ENCODE results near the gene RHBDF2.
"Not testable (repeated sequence)": the region's sequence is repeated elsewhere in the genome, so short reads cannot be mapped to it uniquely, and the experiment has no call there.

The RHBDF2 gene

DNA sequence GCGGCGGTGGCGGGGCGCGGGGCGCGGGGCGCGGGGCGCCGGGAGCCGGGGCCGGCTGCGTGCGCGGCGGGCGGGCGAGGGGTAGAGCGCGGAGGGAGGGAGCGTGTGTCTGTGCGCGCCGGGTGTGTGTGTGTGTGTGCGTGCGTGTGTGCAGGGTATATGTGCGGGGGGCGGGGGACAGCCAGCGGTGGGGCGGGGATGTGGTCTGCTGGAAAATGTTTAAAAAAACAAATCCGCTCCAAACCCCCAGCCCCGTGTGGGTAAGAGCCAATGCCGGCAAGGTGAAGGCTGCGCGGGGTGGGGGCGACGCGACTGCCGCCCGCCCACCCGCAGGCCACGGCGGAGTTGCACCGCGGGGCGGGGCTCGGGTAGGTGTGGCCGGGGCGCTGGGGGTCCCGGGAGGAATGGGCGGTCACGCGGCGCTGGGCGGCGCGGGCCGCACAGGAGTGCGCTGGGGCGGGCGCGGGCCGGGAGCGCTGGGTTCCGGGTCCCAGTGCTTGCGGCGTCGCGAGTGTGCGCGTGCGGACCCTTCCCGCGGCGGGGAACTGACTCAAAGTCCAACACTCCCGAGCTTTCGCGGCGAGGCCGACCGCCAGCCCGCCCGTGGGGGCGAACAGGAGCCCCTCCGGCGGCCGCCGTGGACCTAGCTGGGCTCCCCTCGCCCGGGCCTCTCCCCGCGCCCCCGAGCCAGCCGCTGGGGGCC is 36.5 kb upstream of the RHBDF2 start, which contains the start of gene CYGB:
CYGB (minus strand) TSS at position 132 of the 703 bp plus-strand sequence. CDS start 167 bp downstream, outside the sequence.
- DNase-seq: no peak

DNA sequence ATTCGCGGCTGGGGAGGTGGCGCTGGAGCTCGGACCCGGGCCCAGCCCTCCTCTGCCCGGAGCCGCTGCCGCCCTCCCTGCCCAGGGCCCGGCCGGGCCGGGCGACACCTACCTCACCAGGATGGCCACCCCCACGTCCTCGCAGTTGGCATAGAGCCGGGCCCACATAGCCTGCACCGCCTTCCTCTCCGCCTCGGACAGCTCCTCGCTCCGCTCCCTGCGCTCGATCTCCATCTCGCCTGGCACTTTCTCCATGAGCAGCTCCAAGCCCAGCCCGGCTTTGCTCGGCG is 36.0 kb upstream of the RHBDF2 start:
- DNase-seq: no peak

DNA sequence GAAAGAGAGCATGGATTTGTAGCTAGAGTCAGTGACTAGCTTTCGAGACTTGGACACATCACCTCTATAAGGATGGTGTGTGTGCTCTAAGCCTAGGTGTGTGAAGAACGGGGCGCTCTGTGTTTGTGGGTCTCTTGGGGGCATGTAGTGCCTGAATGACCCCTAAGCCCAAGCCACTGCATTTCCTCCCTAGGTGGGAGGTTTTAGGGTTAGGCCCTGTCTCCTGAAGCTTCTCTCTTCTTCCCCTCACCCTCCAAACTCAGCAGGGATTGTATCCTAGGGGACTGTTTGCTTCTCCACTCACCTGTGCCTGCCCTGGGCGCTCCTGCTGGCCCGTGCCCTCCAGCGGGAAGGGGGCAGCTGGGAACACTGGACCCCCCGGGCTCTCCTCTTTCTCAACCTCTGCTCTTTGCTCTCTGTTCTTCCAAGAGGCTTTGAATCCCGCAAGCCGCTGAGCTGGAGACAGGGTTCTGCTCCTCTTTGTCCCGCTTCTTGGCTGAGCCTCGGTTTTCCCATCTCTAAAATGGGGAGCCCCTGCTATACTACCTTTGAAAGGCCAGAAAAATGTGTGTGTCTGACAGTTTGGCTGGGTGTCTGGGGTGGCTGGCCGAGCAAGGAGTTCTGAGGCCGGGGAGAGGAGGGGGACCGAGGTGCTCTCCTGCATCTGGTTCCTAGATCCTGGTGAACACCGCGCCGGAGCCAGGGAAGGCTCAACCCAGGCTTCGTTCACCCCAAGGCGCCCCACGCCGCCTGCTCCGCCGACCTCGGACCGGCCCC is 35.5 kb upstream of the RHBDF2 start:
- DNase-seq: no peak

DNA sequence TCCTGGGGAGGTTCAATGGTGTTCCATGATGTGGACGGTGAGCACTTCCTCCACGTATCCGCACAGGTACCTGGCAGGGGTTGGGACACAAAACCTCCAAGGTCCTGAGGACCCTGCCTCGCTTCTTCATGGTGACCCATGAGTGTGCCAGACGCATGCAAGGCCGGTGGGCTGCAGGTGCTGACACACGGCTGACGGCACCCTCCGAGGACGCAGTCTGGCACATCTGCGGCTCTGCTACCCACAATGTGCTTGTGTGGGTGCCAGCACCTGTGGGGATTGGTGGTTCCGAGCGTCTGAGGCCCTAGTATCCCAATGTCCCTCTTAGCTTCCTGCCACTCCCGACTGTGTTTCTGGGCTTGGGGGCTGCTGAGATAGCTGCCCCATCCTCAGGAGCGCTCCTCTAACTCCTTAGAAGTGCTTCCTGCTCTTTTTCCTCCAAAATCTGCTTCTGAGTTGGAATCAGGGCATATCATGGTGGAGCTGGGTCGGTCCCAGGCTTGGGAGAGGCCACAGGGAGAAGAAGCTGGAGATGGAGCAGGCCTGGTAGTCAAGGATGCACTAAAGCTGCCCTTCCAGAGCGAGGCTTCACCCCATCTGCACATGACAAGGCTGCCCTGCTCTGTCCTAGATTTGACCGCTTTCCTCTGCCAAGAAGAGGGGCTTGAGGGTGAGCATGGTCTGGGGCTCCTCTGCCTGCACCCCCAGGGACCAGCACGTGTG is 34.7 kb upstream of the RHBDF2 start:
- DNase-seq: no peak

DNA sequence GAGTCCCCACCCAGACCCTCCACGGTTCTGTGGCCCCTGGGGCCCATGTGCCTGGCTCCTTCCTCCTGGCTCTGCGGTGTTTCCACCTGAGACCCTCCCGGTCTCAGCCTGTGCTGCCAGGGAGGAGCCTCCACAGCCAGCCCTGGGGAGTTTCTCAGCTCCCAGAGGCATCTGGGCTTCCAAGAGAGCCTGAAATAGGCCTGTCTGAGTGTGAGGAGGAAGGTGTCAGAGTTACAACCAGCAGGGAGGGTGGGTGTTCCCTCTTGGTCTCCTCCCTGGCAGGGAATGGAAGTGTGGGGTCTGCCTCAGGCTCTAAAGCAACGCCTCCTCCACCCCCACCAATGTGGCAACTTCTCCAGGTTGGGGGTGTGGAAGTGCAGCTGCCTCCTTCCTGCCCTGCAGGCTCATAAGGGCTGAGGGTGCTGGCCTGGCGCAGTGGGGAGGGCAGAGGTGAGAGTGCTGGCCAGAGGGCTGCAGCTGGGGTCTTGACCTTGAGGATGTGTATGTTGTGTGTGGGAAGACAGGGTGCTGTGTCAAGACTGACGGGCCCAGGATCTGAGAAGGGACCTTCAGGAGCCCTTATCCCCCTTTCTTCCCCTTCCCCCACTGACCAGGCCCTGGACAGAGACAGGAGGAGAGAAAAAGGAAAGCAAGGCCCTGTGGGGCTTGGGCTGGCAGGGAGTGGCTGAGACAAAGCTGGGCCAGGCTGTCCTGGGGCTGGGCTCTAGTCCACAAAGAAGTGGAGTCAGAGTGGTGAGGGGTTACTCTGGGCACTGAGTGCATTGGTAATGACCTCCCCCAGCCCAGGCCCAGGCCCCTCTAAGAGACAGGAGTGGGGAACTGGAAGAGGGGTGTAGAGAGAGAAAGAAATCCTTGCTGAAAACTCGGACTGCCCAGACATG is 33.9 kb upstream of the RHBDF2 start:
- no peak for DNase-seq

DNA sequence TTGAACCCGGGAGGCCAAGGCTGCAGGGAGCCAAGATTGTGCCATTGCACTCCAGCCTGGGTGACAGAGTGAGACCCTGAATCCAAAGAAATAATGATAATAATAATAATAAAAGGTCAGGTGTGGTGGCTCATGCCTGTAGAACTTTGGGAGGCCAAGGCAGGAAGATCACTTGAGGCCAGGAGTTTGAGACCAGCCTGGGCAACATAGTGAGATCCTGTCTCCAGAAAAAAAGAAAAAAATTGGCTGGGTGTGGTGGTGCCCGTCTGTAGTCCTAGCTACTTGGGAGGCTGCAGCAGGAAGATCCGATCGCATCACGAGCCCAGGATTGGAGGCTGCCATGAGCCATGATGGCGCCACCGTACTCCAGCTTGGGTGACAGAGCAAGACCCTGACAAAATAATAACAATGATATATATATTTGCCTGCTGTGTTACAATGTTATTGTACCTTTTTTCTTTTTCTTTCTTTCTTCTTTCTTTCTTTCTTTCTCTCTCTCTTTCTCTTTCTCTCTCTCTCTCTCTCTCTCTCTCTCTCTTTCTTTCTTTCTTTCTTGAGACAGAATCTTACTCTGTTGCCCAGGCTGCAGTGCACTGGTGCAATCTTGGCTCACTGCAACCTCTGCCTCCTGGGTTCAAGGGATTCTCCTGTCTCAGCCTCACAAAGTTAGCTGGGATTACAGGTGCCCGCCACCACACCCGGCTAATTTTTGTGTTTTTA is 32.6 kb upstream of the RHBDF2 start:
- not testable (repeated sequence) for DNase-seq

DNA sequence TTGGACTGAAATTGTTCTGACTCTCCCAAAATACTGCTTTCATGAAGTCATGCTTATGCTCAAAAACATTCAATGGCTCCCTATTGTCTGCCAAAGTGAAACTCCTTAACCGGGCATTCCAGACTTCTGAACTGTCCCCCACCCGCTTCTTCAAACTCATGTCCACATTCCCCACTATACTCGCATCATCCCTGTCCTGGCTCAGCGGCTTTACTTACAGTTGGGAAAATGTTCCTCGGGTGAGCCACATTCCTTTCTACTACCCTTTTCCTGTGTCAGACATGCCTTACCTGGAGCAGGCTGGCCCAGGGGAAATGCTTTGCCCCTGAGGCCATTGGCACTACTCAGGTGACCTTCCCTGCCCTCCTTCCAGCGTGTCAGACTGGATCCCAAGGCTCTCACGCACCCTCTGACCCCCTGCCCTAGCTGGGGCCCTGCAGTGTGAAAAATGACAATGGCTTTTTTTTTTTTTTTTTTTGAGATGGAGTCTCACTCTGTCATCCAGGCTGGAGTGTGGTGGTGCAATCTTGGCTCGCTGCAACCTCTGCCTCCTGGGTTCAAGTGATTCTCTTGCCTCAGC is 30.9 kb upstream of the RHBDF2 start:
- DNase-seq: no peak

DNA sequence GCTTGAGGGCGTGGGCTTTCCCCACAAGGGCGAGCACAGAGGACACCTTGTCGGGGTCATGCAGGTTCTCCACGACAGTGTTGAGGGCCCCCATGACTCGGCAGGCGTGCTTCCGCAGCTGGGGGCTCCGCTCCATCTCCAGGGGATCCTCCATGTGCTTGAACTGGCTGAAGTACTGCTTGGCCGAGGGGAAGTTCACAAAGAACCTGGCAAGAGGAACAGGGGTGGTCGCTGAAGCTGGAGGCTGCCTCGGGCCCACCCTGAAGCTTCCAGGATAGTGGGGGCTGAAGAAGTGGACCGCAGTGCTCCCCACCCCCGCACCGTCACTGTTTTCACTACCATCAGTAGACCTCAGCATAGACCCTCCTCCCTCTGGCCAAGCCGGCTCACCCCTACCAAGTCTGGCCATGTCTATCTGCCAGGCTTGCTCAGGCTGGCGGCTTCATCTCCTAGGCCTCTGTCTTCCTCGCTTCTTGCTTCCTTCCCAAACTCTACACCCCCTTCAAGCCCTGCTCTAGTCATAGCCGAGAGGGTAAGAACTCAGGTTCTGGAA is 30.3 kb upstream of the RHBDF2 start:
- no peak for DNase-seq

DNA sequence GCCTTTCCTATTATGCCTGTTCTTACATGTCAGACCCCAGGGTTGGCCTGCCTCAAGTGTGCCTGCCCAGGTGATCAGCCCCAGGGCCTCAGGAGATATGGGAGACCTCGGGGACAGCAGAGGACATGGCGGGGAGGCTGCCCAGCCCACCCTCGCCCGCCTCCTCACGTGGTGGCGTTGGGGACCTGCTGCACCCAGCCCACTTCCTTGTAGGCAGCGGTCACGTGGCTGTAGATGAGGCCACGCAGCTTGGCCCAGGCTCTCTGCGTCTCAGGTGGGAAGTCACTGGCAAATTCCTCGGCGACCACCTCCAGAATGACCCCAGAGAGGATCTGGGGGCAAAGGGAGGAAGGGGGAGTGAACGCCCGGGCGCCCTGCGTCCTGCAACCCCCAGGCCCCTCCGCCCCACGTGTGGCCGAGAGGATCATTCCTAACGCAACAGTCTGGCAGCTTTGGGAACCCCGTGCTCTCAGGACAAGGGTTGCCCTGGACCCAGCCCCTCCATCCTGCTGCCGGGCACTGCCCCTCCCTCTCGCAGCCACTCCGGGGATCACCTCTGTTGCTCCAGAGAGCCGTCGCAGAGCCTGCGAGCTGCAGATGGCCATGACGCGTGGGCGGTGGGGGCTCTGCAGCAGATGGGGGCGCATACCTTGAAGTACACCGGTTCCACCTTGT is 29.7 kb upstream of the RHBDF2 start:
- no peak for DNase-seq

DNA sequence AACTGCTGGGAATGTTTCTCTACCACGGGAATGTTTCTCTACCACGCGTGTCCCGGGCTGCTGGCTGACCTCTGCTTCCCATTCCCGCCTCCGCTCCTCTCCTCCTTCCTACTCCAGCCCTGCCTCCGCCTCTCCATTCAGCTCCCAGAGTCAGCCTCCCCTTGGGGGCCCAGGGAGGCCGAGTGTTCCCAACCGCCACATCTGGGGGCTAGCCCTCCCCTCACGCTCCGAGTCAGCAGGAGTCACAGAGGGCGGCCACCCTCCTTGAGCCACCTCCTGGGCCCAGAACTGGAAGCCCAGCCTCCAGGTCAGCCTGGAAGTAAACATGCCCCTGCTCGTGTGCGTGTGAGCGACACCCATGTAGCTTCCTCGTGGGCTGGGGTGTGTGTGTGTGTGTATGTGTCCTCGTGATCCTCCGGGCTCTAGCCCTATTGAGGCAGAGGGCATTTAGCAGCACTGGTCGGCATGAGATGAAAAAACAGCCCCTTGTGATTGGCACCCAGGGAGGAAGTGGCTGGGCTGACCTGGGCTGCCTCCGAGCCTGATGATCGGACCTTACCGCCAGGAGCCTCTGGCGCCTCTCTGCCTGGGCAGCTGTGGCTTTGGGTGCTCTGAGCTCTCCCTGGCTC is 29.0 kb upstream of the RHBDF2 start:
- DNase-seq: no peak

DNA sequence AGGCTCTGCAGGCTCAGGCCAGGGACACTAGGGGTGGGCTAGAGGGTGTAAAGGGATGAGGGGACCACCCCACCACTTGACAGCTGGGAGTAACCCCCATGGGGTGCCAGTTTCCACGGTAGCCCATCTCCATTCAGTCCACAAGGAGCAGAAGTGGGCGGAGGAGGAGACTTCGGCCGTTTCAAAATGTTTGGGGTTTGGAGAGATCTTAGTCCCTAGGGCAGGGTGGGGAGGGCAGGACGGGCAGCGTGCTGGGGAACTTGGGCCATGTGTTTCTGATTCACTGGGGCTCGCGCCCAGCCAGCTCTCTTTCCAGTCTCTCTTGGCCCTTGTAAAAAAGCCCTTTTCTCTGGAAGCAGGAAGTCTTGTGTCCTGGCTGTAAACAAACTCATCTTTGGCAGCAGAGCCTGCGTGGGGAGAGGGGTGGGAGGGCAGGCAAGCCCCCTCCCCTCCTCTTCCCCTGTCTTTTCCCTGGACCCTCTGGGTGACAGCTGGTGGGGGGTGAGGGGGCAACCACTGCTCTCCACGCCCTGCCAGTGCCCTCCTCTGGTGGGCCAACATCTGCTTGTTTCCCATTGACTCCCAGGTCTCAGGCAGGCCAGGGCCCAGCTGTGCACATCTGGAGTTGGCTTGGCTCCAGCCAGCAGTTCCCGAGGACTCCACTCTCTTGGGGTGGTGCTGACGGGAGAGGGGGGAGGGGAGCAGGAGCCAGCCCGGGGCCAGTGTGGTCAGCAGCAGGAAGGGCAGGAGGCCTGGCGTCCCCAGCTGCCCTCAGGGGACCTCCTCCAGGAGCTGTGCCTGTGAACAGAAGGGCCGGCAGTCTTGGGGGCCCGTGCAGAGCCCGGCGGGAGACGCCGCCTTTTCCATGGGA is 28.2 kb upstream of the RHBDF2 start:
- peak; percentile 31 for DNase-seq

DNA sequence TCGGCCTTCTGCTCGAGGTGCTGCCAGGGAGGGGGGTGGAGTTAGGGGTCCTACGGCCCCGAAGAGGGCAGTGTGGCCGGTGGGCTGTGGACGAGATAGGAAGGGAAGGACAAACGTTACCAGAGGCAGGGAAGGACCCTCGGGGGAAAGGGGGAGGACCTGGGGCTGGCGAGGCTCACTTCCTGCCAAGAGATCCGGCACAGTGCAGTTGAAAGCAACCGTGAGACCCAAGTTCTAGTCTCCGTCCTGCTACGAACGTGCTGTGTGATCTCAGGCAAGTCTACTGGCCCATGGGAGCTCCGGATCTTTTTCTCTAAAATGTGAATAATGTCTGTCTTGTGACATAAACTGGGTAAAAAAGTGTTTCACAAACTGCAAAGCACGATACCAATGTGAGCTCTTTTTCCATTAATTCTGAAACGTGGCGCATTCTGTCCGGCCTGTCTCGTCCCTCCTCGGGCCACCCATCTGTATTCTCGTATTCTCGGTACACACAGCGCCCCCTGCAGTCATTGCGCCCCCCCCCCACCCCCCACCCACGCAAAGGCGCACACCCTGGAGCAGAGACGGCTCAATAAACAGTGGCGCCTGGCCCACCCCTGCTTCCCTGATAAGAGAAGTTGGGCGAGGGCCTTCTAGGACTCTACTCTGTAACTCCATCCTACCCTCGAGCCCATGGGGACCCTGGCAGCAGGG is 27.5 kb upstream of the RHBDF2 start:
- no peak for DNase-seq

DNA sequence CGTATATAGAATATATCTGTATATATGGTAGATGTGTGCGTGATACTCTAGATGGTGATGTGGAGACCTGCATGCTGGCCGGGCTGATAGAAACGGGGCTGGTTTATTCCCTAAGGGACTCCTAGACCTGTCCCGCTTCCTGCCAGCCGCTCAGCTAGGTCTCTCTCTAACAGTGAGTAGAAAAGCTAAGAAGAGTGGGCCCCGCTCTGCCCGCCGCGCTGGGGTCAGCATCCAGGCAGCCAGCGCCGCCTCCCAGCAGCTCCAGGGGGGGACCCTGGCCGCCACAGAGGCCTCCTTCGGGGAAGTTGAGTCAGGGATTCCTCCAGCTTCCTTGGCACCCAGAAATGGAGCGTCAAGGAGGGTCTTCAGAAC is 26.9 kb upstream of the RHBDF2 start:
- DNase-seq: no peak

DNA sequence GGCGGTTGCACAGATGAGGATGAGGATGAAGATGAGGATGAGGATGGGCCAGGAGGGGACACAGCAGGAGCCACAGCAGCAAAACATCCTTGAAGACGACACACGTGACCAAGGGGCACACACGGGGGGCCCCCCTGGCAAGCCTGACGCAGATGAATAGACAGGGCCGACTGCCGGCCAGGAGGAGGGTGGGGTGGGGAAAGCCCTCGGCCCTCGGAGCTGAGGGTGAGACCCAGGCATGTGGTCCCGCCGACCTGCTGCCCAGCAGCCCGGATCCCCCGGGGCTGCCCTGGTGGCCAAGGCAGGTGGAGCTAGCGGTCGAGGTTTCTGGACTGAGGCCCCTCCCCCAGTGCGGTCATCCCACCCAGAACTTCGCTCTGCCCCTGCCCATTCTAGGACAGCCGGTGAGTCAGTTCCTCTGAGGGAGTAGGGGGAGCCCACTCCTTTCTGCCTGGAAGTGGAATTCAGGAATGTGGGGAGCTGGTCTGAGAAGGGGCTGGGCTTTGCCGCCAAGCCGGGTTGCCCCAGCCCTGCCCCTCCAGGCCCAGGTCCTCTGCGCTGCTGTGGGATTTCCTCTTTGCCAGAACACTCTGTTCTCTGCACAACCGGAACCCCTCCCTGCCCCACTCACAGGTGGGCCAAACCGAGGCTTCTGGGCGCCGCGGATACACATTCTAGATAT is 26.3 kb upstream of the RHBDF2 start:
- DNase-seq: no peak

DNA sequence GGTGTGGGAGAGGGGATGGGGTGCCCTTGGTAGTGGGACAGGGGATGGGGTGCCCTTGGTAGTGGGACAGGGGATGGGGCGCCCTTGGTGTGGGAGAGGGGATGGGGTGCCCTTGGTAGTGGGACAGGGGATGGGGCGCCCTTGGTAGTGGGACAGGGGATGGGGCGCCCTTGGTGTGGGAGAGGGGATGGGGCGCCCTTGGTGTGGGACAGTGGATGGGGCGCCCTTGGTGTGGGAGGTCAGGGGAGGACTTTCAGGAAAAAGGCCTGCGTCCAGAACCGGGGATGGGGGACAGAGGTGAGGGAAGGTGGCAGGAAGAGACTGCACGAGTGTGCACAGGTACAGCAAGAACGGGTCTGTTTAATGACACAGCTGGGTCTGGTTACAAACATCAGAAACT is 25.8 kb upstream of the RHBDF2 start:
- DNase-seq: not testable (repeated sequence)

DNA sequence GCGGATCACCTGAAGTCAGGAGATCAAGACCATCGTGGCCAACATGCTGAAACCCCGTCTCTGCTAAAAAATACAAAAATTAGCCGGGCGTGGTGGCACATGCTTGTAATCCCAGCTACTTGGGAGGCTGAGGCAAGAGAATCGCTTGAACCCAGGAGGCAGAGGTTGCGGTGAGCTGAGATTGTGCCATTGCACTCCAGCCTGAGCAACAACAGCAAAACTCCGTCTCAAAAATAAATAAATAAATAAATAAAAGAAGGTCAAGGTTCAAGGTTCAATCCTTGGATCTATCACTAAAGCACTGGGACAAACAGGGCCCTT is 24.2 kb upstream of the RHBDF2 start:
- not testable (repeated sequence) for DNase-seq

DNA sequence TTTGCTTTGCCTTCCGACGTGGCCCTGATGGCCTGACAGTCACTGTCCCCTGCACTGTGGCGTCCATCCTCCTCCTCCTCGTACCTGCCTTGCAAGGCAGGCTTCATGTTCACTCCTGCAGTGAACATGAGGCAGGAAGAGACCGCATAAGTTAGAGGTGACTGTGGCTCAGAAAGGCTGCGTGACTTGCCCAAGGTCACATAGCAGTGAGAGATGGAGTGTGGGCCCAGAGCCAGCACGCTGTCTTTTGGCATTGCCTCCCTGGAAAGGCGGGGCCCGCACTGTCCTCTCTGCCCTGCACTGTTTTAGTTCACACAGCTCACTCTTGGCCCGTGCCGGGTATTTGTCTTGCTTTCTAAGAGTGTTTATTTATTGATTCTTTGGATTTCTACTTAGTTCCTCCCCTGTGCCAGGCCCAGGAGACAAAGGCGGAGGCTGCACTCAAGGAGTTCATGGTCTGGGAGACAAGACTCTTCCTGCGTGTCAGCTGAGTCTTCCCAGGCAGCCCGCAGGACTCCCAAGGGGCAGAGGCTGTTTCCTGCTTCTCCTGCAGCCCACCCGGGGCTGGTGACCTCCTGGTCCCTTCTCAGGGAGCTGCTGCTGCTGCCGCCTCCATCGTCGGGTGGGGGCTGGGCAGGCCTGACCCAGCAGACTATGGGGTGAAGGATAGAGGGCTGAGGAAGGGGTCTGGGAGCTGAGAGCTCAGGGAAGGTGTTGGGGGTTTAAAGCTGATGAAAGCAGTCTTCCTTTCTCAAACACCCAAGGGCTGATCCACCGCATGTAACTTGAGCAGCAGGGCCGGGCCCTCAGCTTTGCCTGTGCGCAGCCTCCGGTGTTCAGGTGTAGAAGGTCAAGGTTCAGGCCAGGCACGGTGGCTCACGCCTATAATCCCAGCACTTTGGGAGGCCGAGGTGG is 23.6 kb upstream of the RHBDF2 start:
- DNase-seq: no peak
